ENCODE data around the gene AKR1B1.
"Not testable (repeated sequence)": the region's sequence is repeated elsewhere in the genome, so short reads cannot be mapped to it uniquely, and the experiment has no call there.

Gene AKR1B1

DNA sequence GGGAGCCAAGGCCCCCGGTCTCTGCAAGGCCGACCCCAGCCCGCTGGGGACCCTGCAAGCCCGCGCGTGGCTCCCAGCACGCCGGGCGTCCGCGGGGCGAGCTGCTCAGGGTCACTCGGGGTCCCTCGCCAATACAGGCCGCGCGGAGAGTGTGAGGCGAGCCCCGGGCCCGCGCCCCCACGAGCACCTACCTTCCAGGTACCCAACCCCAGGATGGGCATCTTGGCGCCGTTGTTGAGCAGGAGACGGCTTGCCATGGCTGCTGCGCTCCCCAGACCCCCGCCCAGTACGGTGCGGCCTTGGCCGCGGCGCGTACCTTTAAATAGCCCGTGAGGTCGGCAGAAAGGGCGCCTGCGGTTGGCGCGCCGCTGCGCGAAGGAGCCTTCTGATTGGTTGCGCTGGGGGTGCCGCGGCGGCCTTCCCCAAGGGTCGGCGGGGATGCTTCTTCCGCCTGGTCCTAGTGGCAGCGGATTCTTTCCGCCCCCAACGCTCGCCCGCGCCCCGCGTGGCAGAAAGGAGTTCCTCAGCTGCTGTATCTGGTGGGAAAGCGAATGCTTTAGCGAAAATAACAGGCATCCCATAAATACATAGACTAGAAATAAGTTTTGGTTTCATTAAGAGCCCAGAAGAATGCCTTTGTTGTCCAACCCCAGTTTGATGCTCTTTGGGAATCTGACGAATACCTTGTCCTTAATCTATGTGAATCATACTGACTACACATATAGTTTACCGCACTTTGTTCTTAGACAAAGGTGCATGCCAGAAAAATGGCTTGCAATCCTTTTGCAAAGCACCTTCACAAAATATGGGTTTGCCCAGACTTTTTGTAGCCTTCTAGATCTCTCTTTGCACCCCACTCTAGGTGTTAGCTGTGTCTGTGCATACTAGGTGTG, at the start of gene AKR1B1:
Gene AKR1B1 (minus strand): TSS at position 295 of the 893 bp plus-strand sequence. CDS start 38 bp downstream, at position 257.
- peak; percentile 64 for FAIRE-seq

DNA sequence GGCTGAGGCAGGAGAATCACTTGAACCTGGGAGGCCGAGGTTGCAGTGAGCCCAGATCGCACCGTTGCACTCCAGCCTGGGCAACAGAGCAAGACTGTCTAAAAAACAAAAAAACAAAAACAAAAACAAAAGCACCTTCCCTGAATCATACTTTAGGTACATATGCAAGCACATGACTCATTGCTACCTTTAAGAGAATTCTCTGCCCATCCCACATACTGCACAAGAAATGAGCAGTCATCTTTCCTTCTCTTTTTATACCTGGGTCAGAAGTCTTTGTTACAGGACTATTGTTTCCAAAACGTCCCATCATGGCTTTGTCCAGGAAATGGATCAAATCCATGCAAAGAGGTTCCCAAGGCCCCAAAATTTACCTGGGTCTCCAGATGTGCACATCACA, 47.0 kb upstream of the AKR1B1 start:
- no peak for FAIRE-seq

DNA sequence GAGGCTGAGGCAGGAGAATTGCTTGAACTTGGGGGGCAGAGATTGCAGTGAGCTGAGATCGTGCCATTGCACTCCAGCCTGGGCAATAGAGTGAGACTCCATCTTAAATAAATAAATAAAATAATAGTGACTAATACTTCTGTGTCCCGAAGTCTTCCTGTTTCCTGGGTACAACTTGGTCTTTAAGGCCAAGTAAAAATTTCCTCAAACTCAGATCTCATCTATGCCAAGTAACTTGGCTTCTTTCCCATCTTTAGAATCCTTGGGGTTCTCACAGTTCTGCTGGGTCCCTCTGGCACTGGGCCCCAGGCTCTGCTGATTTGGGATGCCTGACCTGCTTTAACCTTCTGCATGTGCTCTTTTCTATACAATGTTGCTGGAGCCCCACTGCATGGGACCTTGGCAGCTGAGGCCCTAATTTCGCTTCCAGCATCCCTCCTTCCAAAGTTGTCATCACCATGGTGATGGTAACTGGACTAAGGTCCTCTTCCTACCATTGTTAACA, 45.8 kb upstream of the AKR1B1 start:
- FAIRE-seq = no peak

DNA sequence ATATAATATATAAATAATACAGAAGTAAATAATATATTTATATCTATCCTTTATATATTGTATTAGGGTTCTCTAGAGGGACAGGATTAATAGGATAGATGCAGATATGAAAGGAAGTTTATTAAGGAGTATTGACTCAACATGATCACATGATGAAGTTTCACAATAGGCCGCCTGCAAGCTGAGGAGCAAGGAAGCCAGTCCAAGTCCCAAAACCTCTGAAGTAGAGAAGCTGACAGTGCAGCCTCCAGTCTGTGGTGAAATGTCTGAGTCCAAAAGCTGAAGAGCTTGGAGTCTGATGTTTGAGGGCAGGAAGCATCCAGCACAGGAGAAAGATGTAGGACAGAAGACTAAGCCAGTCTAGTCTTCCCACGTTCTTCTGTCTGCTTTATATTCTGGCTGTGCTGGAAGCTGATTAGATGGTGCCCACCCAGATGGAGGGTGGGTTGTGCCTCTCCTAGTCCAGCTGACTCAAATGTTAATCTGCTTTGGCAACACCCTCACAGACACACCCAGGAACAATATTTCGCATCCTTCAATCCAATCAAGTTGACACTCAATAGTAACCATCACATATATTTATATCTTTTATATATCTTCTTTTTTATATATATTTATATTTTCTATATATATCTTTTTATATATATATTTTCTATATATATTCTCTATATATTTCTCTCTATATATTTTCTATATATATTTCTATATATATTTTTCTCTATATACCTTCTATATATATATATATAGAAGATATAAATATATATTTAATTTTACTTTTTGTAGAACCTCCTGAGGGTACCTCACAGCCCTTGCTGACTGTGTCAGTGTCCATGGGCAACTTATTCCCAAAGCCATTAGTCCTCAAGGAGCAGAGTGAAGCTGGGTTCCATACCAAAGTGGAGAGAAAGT, 43.8 kb upstream of the AKR1B1 start:
- peak; percentile 37 for FAIRE-seq

DNA sequence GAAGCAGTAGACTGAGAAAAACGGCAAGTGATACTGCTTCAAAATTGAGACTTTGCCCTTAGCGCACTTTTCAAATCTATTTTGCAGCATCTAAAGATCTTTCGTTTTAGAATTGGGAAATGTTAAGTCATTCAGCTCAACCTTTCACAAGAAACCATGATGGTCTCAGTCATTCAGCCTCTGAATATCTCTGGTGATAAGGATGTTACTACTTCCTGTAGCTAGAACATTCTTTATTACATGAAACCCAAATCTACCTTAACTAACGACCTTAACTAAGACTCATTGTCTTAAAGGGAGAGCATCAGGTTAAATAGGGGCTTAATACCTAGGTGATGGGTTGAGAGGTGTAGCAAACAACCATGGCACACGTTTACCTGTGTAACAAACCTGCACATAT, 42.1 kb upstream of the AKR1B1 start:
- no peak for FAIRE-seq

DNA sequence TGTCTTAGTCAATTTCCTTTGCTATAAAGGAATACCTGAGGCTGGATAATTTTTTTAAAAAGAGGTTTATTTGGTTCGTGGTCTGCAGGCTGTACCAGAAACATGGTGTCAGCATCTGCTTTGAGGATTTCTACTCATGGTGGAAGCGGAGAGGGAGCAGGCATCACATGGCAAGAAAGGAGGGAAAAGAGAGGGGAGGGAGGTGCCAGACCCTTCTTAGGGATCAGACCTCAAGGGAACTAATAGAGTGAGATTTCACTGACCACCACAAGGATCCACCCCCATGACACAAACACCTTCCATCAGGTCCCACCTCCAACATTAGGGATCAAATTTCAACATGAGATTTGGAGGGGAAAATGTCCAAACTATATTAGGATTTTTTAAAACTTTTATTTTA, 41.5 kb upstream of the AKR1B1 start:
- FAIRE-seq = no peak

DNA sequence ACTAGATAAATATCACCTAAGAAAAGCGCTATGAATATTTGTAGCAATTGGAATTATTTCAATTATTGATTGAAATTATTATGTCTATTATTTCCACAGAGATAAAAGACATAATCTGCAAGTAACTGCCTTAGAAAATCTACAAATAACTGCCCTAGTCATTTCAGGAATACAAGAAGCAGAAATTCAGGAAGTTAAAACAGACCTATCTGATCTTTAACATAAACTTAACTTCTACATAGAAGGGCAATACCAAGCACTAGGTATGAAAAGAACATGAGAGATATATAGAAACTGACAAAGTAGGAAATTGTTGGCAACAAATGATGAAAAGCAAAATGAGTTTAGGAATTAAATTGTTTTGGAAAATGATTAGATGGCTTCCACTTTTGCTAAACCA, 36.6 kb upstream of the AKR1B1 start:
- FAIRE-seq = no peak

DNA sequence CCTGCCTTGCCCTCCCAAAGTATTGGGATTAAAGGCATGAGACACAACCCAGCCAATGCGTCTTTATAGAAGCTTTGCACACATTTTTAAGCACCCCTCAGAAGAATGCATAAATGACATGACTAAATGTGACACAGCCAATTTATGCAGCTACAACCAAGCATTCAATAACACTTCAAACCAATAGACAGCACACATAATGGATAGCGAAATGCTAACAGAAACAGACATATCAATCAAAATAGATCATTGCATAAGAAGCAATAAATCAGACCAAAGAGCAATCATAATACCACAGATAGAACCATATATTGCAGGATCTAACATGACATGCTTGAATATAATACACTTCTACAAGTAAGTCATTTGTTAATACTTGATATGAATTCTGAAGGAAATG, 34.2 kb upstream of the AKR1B1 start:
- no peak for FAIRE-seq

DNA sequence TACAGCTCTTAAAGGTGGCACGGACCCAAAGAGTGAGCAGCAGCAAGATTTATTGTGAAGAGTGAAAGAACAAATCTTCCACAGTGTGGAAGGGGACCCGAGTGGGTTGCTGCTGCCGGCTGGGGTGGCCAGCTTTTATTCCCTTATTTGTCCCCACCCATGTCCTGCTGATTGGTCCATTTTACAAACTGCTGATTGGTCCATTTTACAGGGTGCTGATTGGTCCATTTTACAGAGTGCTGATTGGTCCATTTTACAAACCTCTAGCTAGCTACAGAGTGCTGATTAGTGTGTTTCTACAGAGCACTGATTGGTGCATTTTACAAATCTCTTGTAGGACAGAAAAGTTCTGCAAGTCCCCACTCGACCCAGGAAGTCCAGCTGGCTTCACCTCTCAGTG, 28.8 kb upstream of the AKR1B1 start:
- FAIRE-seq = not testable (repeated sequence)

DNA sequence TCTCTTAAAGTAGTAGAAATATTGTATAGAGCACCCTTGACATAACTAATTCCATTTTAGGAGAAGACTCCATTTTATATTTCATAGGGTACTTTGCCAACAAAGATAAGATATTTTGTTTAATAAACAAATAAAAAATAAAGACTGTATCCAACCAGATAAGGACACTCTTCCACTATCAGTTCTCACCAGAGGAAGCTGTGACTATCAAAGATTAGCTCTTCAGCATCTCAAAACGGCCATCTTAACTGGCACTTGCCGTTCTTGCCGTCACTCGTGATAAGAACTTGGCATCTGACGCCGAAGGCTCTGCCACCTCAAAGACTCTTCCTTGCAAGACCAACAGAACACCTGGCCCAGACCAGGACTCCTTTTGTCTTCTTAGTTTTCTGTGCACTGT, 26.3 kb upstream of the AKR1B1 start:
- FAIRE-seq = no peak

DNA sequence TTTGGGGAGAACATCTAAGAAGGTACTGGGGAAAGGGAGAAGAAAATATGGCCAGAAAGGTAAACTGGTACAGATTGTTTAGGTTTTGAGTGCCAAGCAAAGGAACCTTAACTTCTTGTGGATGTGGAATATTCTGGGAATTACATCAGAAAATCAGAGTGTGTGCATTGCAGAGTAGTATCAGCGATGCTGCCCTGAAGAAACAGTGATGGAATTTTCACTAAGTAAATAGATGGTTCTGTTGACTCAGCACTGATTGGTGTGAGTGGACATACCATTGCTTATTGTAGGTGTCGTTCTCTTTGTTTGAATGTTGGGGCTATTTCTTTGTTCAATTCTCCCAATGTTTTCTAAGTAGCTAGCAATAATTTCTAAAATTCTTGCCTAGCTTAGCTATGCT, 24.4 kb upstream of the AKR1B1 start:
- FAIRE-seq = no peak

DNA sequence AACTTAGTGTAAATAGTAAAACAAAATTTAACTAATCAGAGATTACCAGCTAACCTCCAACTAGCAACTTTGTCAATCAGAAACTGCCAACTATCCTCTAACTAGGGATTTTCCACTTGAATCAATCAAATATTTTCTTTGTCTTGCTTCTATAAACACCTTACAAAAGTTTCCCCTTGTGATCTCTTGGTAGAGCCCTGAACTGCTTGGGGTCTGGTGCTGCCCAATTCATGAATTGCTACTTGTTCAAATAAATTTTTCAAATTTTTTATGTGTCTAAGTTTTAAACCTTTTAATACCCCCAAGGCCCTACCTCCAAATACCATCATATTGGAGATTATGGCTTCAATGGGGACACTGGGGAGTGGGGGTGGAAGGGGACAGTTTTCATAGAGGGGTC, 24.0 kb upstream of the AKR1B1 start:
- no peak for FAIRE-seq

DNA sequence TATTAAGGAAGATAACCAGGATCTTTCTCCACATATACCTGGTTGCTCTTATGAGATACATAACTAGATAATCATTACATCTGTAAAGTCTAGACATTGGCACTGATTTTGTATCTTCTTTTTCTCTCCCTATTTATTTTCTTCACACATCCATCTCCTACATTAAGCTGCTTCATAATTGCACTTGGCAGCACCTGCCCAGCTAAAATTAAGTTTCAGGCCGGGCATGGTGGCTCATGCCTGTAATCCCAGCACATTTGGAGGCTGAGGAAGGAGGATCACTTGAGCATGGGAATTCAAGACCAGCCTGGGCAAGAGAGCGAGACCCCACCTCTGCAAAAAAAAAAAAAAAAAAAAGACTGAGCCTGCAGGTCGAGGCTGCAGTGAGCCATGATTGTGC, 22.3 kb upstream of the AKR1B1 start:
- no peak for FAIRE-seq

DNA sequence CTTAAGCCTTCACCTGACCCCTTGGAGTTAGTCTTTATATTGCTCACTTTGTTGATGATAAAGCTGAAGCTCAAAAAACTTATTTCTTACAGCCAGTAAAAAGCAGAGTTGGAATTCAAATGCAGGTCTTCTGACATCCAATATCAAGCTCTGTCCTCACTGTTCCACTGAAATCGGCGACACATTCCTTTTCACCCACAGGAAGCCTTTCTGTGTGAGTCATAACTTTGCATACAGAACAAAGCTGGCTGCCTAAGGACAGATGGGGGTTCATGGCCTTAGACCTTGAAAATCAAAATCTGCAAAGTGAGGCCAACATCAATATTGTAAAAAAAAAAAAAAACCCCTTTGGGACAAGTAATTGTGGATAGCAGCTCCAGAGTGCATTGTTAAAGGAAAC, 21.8 kb upstream of the AKR1B1 start:
- FAIRE-seq = no peak

DNA sequence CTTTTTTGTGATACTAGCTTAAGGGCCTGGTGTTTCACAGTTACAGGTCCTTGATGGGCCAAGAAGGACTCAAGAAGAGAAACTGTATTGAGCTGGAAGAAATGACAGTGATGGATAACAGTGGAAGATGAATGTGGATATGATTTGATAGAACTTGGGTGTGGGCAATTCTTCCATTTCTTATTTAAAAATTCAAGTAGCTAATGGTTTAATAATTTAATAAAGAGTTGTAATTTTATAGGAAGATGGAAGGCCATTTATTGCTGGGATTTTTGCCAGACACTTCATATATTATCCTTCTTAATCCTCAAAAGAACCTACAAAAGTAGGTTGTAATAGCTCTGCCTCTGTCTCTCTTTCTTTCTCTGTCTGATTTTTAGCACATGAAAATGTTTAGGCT, 21.3 kb upstream of the AKR1B1 start:
- no peak for FAIRE-seq

DNA sequence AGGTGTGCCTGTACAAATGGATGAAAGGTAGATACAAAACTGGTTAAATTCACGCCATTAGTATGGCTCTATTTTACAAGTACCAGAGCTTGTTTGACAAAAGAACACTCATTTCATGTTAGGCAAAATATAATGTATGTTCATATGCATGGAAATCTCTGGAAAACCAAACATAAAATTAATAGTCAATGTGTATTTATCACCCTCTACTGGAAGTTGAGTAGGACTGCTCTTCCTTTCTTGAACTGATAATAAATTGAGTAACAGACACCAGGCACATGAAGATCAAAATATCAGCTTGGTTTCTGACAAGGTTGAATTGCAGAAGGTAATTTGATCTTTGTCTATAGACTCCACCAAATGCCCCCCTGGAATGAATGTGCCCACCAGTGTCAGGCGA, 19.8 kb upstream of the AKR1B1 start:
- no peak for FAIRE-seq

DNA sequence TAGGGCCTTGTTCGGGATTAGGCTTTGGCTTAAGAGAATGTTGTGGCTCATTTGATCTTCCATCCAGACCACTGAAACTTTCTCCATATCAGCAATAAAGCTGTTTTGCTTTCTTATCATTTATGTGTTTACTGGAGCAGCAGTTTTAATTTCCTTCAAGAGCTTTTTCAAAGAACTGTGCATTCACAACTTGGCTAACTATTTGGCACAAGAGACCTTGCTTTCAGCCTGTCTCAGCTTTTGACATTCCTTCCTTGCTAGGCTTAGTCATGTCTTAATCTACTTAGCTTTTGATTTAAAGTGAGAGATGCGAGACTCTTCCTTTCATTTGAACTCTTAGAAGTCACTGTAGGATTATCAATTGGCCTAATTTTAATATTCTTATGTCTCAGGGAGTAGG, 19.1 kb upstream of the AKR1B1 start:
- no peak for FAIRE-seq

DNA sequence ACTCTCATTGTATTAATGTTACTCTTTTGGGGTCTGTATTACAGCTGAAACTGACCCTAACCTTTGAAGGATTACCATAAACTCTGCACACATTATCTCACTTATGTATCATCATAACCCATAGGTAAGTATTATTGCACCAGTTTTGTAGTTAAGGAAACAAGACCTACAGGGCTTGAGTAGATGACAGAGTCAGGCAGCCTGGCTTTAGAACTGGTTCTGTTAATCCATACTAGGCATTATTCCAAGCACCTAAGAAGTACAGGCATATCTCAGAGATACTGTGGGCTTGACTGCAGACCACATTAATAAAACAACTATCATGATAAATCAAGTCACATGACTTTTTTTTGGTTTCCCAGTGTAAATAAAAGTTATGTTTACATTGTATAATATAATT, 17.1 kb upstream of the AKR1B1 start:
- FAIRE-seq = no peak

DNA sequence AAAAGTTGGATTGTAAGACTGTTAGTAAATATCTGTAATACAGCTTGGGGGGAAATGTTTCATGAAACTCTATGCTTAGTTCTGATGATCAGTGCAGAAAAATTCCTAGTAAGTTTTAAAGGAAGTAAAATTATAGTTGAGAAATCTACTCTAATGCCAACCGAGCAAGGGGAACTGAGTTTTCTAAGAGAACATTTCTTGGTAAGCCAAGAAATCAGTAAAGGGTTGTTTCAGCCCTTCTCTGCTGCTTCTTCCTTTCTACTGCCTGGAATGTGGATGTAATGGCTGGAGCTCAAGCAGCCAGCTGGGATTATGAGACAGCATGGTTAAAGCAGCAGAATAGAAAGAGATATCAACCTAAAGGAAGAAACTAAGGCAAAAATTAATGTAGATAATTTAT, 15.9 kb upstream of the AKR1B1 start:
- FAIRE-seq = no peak

DNA sequence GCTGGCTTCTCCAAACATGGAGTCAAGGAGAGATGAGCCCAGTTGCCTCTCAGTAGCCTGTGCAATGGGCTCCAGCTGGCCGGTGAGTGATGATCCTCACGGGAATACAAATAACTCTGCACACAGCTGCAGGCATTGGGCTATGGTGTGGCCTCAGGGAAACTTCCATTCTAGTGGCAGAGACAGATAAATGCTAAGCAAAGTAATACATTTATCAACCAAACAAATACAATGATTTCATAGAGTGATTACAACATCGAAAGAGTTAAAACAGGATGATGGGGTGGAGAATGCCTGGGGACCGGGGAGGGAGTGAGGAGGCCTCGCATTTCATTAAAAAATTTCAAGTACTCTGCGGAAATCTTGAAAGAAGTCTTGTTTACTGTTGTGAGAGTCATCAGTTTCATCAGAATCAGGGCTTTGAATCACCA, 15.0 kb upstream of the AKR1B1 start:
- FAIRE-seq = no peak

DNA sequence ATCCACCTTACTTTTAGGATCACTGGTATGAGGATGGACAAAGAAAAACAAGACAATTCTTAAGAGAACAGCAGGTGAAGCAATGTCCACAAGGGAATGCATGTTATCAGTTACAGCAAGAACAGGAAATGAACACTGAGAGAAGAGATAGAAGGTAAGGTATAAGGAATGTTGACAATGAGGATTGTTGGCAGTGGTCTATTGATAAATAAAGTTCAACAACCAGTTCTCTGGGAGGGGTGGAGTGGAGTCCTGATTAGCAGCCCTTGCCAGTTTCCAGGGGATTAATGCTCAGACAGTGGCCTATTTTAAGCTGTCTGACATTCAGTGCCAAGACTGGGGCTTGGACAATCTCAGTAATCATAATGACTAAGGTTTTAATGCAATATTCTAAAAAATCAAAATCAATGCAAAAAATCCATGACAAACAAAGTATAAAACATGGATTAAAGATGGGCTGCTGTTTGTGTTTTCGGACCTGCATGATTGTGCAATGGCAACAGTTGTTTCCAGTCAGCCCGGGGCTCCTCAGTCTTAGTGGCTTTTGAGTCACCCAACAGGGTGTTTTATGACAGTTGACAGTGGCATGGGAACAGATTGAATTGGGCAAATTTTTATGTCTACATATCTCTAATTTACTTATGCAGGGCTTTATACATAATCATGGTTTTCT, 13.8 kb upstream of the AKR1B1 start:
- no peak for FAIRE-seq

DNA sequence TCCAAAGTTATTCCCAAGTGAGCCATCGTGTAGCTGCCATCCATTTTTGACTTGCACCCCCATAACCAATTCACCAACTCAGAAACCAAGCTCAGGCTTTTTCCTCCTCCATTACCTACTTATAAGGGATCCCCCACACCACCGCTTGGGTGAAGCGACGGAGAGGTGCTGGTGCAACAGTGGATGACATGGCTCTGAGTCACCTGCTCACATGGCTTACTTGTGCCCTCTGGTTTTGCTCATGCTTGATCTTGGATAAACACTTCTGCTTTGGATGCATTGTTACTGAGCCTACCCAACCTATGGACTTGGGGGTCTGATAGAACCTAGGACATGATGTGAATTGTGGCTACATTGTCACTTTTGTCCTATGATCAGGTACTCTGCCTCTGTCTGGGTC, 12.0 kb upstream of the AKR1B1 start:
- no peak for FAIRE-seq

DNA sequence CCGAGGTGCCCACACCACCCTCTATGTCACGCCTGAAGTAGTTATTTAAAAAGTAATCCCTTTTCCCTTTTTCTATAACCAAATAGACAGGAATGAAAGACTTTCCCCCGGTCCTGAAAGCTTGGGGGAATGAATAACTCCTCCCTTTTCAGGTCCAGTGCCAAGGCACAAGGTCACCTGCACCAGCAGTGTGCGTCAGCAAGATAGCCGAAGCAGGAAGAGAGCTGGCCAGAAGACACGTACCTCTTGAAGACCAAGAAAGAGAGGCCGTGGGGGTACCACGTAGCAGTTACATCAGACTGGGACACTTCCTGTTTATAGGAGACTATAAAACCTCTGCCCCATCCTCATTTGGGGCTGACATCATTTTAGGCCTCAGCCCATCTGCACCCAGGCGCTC, 10.7 kb upstream of the AKR1B1 start:
- FAIRE-seq = no peak

Measured in G401.6 (cell line).